Stomach (tissue), 4 donors: ENCODE data around the gene CCBE1.

Source experiments
- POLR2A ChIP-seq, 4 donors: fragments of 450-650 bp; IDR thresholded peaks; one replicate each; pipeline ENCODE4 v1.6.1; 2016; ENCODE audit warnings: antibody characterized with exemption in 4 of 4, control low read depth in 2 of 4, mild to moderate bottlenecking in 1 of 4, moderate library complexity in 1 of 4
- TF ChIP-seq, protein P1 (sequence below), 7 experiments: fragments of 450-650 bp in 4 of 7; fragments of 200-600 bp in 3 of 7; sonication (generic) in 3 of 7; IDR thresholded peaks; one replicate each; pipeline ENCODE4 v1.5.1; 2016 to 2019; ENCODE audit warnings: antibody characterized with exemption in 7 of 7, control low read depth in 2 of 7, mild to moderate bottlenecking in 1 of 7

- TF ChIP-seq POLR2A (IDR thresholded peaks at IDR 0.05) = no peak
- TF ChIP-seq, protein P1, sequence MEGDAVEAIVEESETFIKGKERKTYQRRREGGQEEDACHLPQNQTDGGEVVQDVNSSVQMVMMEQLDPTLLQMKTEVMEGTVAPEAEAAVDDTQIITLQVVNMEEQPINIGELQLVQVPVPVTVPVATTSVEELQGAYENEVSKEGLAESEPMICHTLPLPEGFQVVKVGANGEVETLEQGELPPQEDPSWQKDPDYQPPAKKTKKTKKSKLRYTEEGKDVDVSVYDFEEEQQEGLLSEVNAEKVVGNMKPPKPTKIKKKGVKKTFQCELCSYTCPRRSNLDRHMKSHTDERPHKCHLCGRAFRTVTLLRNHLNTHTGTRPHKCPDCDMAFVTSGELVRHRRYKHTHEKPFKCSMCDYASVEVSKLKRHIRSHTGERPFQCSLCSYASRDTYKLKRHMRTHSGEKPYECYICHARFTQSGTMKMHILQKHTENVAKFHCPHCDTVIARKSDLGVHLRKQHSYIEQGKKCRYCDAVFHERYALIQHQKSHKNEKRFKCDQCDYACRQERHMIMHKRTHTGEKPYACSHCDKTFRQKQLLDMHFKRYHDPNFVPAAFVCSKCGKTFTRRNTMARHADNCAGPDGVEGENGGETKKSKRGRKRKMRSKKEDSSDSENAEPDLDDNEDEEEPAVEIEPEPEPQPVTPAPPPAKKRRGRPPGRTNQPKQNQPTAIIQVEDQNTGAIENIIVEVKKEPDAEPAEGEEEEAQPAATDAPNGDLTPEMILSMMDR (IDR thresholded peaks at IDR 0.05) = no peak
Observed at GRCh38 chr18:59633317-59633716, 63.9 kb downstream of the CCBE1 start.
